Measurements from ENCODE around the gene ZMYND11.

Gene ZMYND11

GRCh38 chr10:135132-135600, at the start of gene ZMYND11:
ZMYND11 (plus strand) TSS chr10:135455; CDS start chr10:180013, 44,558 bp downstream.
- DNase-seq = peak; percentile 36 to 48

- DNase-seq = no peak
These were observed 49.2 kb upstream of the ZMYND11 start for GRCh38 chr10:86031-86430.

GRCh38 chr10:87177-88080, 47.8 kb upstream of the ZMYND11 start:
- DNase-seq = no peak

GRCh38 chr10:88253-88652, 47.0 kb upstream of the ZMYND11 start:
- no peak for DNase-seq

- DNase-seq = no peak
These were observed 46.0 kb upstream of the ZMYND11 start for GRCh38 chr10:89248-89647.

- no peak for DNase-seq
These were observed 45.1 kb upstream of the ZMYND11 start for GRCh38 chr10:90161-90560.

- no peak for DNase-seq
These were observed 43.9 kb upstream of the ZMYND11 start for GRCh38 chr10:91313-91712.

- DNase-seq = no peak
These were observed 43.1 kb upstream of the ZMYND11 start for GRCh38 chr10:92153-92552.

GRCh38 chr10:92846-93245, 42.4 kb upstream of the ZMYND11 start:
- no peak for DNase-seq

GRCh38 chr10:94613-95012, 40.6 kb upstream of the ZMYND11 start:
- DNase-seq = no peak

- DNase-seq = no peak
These were observed 39.7 kb upstream of the ZMYND11 start for GRCh38 chr10:95356-96115.

- no peak for DNase-seq
These were observed 38.8 kb upstream of the ZMYND11 start for GRCh38 chr10:96466-96865.

- DNase-seq = no peak
These were observed 30.8 kb upstream of the ZMYND11 start for GRCh38 chr10:104416-104815.

- no peak for DNase-seq
These were observed 30.2 kb upstream of the ZMYND11 start for GRCh38 chr10:104862-105565.

GRCh38 chr10:105806-106205, 29.4 kb upstream of the ZMYND11 start:
- DNase-seq = no peak

GRCh38 chr10:106740-107139, 28.5 kb upstream of the ZMYND11 start:
- no peak for DNase-seq

GRCh38 chr10:112246-112645, 23.0 kb upstream of the ZMYND11 start:
- DNase-seq = no peak

GRCh38 chr10:124874-125273, 10.4 kb upstream of the ZMYND11 start:
- DNase-seq = no peak

GRCh38 chr10:127612-128432, 7.4 kb upstream of the ZMYND11 start:
- DNase-seq = no peak

- DNase-seq = no peak
These were observed 5.4 kb upstream of the ZMYND11 start for GRCh38 chr10:129810-130209.

GRCh38 chr10:132946-133898, 2.0 kb upstream of the ZMYND11 start:
- DNase-seq = no peak

All from NCI-H2081 (cell line).